D721Med (cell line): ENCODE measurements around the gene NBAS.

Experiments used
- DNase-seq: peaks from one replicate; pipeline ENCODE4 v3.0.0; 2011; ENCODE audit warnings: low spot score; ENCODE audit not compliant: insufficient read length
- FAIRE-seq: peaks from 2 replicates; lab custom pipeline; 2011; peaks lifted over from hg19 to GRCh38; lab: Jason Lieb, UNC
- TF ChIP-seq, protein P1 (sequence below): IDR thresholded peaks from 2 replicates; pipeline ENCODE4 v1.5.1; 2012; ENCODE audit warnings: mild to moderate bottlenecking, control low read depth; ENCODE audit not compliant: insufficient read depth; ENCODE audit errors: missing control alignments

Gene NBAS

DNA sequence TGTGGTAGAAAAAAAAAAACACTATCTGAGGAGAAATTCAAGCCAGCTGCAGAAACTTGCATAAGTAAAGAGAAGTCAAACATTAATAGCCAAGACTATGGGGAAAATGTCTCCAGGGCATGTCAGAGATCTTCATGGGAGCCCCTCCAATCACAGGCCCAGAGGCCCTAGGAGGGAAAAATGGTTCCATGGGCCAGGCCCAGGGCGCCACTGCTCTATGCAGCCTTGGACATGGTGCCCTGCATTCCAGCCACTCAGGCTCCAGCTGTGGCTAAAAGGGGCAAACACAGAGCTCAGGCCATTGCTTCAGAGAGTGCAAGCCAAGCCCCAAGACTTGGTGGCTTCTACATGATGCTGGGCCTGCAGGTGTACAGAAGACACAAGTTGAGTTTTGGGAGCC is 354.7 kb downstream of the NBAS start:
- no peak for DNase-seq
- FAIRE-seq = no peak
- TF ChIP-seq, protein P1, sequence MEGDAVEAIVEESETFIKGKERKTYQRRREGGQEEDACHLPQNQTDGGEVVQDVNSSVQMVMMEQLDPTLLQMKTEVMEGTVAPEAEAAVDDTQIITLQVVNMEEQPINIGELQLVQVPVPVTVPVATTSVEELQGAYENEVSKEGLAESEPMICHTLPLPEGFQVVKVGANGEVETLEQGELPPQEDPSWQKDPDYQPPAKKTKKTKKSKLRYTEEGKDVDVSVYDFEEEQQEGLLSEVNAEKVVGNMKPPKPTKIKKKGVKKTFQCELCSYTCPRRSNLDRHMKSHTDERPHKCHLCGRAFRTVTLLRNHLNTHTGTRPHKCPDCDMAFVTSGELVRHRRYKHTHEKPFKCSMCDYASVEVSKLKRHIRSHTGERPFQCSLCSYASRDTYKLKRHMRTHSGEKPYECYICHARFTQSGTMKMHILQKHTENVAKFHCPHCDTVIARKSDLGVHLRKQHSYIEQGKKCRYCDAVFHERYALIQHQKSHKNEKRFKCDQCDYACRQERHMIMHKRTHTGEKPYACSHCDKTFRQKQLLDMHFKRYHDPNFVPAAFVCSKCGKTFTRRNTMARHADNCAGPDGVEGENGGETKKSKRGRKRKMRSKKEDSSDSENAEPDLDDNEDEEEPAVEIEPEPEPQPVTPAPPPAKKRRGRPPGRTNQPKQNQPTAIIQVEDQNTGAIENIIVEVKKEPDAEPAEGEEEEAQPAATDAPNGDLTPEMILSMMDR = no peak

DNA sequence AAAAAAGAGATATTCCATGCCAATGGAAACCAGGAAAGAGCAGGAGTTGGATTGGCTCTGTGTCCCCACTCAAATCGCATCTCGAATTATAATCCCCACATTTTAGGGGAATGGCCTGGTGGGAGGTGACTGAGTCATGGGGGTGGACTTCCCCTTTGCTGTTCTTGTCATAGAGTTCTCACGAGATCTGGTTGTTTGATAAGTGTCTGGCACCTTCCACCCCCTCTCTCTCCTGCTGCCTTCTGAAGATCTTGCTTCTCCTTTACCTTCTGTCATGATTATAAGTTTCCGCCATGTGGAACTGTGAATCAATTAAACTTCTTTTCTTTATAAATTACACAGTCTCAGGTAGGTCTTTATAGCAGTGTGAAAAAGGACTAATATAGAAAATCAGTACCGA is 355.6 kb downstream of the NBAS start:
- DNase-seq = no peak
- FAIRE-seq = no peak
- TF ChIP-seq, protein P1 = no peak

DNA sequence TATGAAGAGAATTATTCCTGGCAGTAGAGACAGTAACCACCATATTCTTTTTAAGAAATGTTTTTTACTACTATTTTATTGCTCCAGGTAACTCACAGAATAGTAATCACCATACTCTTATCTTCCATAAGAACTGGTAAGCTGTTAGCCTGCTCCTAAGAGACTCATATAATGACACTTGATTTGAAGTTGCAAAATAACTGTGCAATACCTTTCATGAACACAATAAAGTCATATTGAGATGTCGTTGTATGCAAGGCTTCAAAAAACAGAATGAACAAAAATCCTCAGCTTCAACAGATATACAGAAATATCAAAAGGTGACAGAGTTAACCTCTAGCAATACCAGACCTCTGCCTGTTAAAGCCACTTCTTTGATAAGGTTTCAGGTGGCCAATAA is 360.1 kb downstream of the NBAS start:
- no peak for FAIRE-seq
- TF ChIP-seq, protein P1 = no peak
- no peak for DNase-seq

DNA sequence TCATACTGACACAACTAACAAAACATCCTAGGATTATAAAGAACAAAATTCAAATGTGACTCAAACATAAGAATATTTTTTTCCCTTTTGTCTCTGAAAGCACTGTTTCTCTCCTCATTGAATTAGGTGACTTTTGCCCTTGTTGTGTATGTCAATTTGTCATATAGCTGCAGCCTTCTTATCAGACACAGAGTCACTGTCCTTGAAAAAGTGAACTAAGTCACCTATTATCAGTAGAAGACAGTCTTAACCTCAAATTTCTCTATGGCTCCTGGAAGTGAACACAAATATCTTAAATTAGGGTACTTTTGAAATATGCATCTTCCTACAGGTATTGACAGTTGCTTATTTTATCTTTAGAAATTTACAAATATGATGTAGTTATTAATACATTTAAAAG is 360.6 kb downstream of the NBAS start:
- TF ChIP-seq, protein P1 = no peak
- FAIRE-seq (no peak), DNase-seq (no peak)

DNA sequence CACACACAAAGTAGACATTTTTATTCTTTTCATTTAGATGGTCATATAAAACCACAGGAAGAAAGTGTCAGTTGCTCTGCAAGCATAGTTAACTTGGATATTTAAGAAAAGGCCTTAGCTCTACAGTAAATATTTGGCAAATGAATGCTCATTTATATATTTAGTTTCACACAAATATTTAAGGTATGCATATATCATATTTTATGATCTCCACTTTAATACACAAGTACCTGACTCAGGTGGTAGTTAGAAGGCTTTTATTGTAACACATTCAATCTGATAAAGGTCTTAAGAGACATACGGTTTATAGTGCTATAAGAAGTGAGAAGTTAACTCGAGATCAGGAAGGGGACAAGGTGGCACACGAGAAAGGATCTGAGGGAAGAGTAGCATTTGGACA is 363.1 kb downstream of the NBAS start:
- no peak for DNase-seq
- no peak for FAIRE-seq
- TF ChIP-seq, protein P1 = no peak

DNA sequence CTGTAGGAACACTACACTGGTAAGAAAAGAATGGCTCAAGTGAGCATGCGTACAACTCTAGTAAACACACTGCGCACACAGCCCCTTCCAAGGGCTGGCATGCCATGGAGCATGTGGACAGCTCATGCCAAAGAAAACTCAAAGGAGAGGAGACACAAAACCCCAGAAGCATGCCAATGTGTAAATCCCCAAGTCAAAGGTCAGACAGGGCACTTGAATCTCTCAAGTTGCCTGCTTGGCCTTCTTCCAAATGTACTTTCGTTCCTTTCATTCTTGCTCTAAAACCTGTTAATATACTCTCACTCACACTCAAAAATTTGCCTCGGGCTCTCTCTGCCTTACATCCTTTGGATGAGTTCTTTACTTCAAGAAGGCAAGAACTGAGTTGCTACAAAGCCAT is 365.3 kb downstream of the NBAS start:
- no peak for FAIRE-seq

DNA sequence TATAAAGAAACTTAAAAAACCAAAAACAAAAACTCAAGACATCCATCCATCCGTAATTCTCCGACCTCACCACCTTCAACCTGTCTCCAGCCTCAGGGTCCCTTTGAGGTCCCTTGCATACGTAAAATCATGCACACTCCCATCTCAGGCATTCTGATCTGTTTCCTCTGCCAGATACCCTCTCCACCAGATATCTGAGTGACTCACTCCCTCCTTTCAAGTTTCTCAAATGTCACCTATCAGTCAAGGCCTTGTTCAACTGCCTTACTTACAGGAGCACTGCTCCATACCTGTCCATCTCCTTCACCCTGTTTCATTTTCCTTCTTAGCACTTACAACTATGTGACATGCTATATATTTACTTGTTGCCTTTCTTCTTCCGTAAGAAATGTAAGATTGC is 369.3 kb downstream of the NBAS start:
- FAIRE-seq = no peak
- DNase-seq = no peak
- TF ChIP-seq, protein P1 = no peak

More for the DNA sequence above, 365.3 kb downstream of the NBAS start:
- TF ChIP-seq, protein P1 = no peak
- no peak for DNase-seq
